ENCODE results near the gene CFAP73.

Gene CFAP73

GRCh38 chr12:113159937-113160336 is 10.4 kb downstream of the CFAP73 start:
- TF ChIP-seq CTCF (IDR thresholded peaks at IDR 0.05; ENCODE audit: insufficient read depth, low read length, missing control alignments): no peak
- no peak for DNase-seq (ENCODE audit: low read depth, low spot score)

GRCh38 chr12:113161415-113162016 is 12.0 kb downstream of the CFAP73 start:
- ChIA-PET CTCF (interaction anchor here (0.7 to 4.3 kb wide), 5 partner anchors 8 to 131 kb away, joined by 3 to 38 read pairs (median 4); partner anchors contain the start of gene CFAP73), POLR2A (no interaction called here)
- no peak for DNase-seq (ENCODE audit: low read depth, low spot score)
- H3K4me3 ChIP-seq (ENCODE audit: low read depth, low read length): no peak overlapping the region
- TF ChIP-seq CTCF (IDR thresholded peaks at IDR 0.05; ENCODE audit: insufficient read depth, low read length, missing control alignments): no peak

More at GRCh38 chr12:113159937-113160336, 10.4 kb downstream of the CFAP73 start:
- POLR2A ChIA-PET: no interaction called here
- CTCF ChIA-PET: interaction anchor here (1.3 to 4.3 kb wide), 3 partner anchors 11 to 111 kb away, joined by 4 to 38 read pairs (median 12); no protein-coding TSS in a partner anchor
- H3K4me3 ChIP-seq (ENCODE audit: low read depth, low read length): no peak overlapping the region

GRCh38 chr12:113162102-113163029 is 12.8 kb downstream of the CFAP73 start:
- TF ChIP-seq CTCF (IDR thresholded peaks at IDR 0.05; ENCODE audit: insufficient read depth, low read length, missing control alignments): no peak
- H3K4me3 ChIP-seq (ENCODE audit: low read depth, low read length): no peak overlapping the region
- POLR2A ChIA-PET: interaction anchor here (1.0 kb wide), 1 partner anchor 12 kb away, joined by 4 read pairs; no protein-coding TSS in a partner anchor
- CTCF ChIA-PET: interaction anchor here (0.7 to 4.3 kb wide), 6 partner anchors 9 to 132 kb away, joined by 3 to 38 read pairs (median 4); partner anchors contain the start of gene CFAP73
- DNase-seq (ENCODE audit: low read depth, low spot score): no peak

DNA sequence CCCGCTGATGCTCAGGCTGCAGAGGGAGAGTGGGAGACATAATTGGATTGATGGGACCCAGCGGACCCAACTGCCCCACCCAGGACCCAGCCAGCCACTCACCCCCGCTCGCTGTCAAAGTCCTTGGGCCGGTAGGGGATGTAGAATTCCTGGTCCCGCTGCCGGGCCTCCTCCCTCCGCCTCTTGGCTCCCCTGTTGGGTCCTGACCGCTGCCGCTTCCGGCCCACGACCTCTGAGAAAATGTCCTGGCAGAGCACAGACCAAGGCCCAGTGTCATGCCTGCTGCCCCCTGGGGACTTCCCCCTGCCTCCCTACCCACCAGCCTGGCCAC is 13.5 kb downstream of the CFAP73 start:
- POLR2A ChIA-PET: interaction anchor here (1.0 kb wide), 1 partner anchor 11 kb away, joined by 4 read pairs; no protein-coding TSS in a partner anchor
- no peak for TF ChIP-seq CTCF (IDR thresholded peaks at IDR 0.05; ENCODE audit: insufficient read depth, low read length, missing control alignments)
- no peak overlapping the region for H3K4me3 ChIP-seq (ENCODE audit: low read depth, low read length)
- CTCF ChIA-PET: interaction anchor here (1.2 to 4.3 kb wide), 2 partner anchors 10 to 11 kb away, joined by 4 to 38 read pairs; no protein-coding TSS in a partner anchor
- DNase-seq (ENCODE audit: low read depth, low spot score): no peak

DNA sequence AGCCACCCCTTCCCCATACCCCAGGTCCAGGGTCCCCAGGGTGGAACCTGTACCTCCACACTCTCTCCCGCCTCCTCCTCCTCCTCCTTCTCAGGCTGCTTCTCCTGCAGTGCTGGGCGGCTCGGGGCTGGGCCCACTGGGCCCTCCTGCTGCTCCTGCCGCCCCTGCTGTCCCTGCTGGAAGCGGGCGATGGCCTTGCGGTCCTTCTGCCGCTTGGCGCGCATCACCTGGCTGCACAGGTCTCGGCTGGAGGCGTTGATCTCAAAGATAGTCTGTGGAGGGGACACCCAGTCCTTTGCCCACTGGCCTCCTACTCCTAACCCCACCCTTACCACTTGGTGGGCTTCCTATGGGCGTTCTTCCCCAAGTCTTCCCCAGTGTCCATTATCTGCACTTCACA is 14.5 kb downstream of the CFAP73 start:
- ChIA-PET POLR2A (no interaction called here), CTCF (interaction anchor here (0.6 to 1.5 kb wide), 2 partner anchors 10 to 11 kb away, joined by 4 to 6 read pairs; no protein-coding TSS in a partner anchor)
- no peak for DNase-seq (ENCODE audit: low read depth, low spot score)
- no peak overlapping the region for H3K4me3 ChIP-seq (ENCODE audit: low read depth, low read length)
- no peak for TF ChIP-seq CTCF (IDR thresholded peaks at IDR 0.05; ENCODE audit: insufficient read depth, low read length, missing control alignments)

Data from AG04449 (cell line).